Liver (tissue), 9 donors: ENCODE results near the gene DHRS3. TPM values are rescaled to one million over a fixed set of nuclear protein-coding genes. Genes with fewer than 3 reads are reported as not detected.

Experiments
- DNase-seq: peaks from one replicate; pipeline ENCODE4 v3.0.0-alpha.2; 2017; ENCODE audit warnings: low spot score
- H3K27ac ChIP-seq, 2 donors: one replicate each; pipeline ENCODE4 v1.7.0; 2013; ENCODE audit warnings: inconsistent platforms in 2 of 2, low read length in 2 of 2, control low read depth in 1 of 2, low read depth in 1 of 2, mild to moderate bottlenecking in 1 of 2
- H3K27me3 ChIP-seq, 4 donors: one replicate each; pipeline versions ENCODE4 v1.6.1 to v1.7.0; 2013; ENCODE audit warnings: low read length in 3 of 4, inconsistent platforms in 1 of 4, mild to moderate bottlenecking in 1 of 4, moderate library complexity in 1 of 4; ENCODE audit not compliant: control insufficient read depth in 4 of 4, insufficient read depth in 4 of 4
- H3K36me3 ChIP-seq, 4 donors: one replicate each; pipeline versions ENCODE4 v1.6.1 to v1.7.0; 2013; ENCODE audit warnings: low read length in 3 of 4, mild to moderate bottlenecking in 3 of 4, low read depth in 1 of 4, moderate library complexity in 1 of 4; ENCODE audit not compliant: control insufficient read depth in 4 of 4, insufficient read depth in 3 of 4
- H3K4me1 ChIP-seq, 4 donors: one replicate each; pipeline versions ENCODE4 v1.6.1 to v1.7.0; 2013; ENCODE audit warnings: low read length in 3 of 4, mild to moderate bottlenecking in 3 of 4, moderate library complexity in 1 of 4; ENCODE audit not compliant: control insufficient read depth in 4 of 4, insufficient read depth in 4 of 4
- H3K4me3 ChIP-seq, 3 donors: one replicate each; pipeline versions ENCODE4 v1.6.1 to v1.7.0; 2013; ENCODE audit warnings: low read length in 3 of 3, control low read depth in 1 of 3, low read depth in 1 of 3, mild to moderate bottlenecking in 1 of 3
- H3K9ac ChIP-seq, 2 donors: one replicate each; pipeline ENCODE4 v1.7.0; 2013; ENCODE audit warnings: low read length in 2 of 2, mild to moderate bottlenecking in 2 of 2, moderate library complexity in 2 of 2, control low read depth in 1 of 2, low read depth in 1 of 2
- H3K9me3 ChIP-seq, 4 donors: one replicate each; pipeline versions ENCODE4 v1.6.1 to v1.7.0; 2013; ENCODE audit warnings: low read length in 3 of 4; ENCODE audit not compliant: control insufficient read depth in 4 of 4
- EGR1 ChIP-seq, 2 donors: IDR thresholded peaks; 2 replicates each; pipeline ENCODE4 v1.6.1; 2016 to 2018; ENCODE audit warnings: antibody characterized with exemption in 2 of 2, low read depth in 2 of 2
- FOXA2 ChIP-seq: IDR thresholded peaks from 2 replicates; pipeline ENCODE4 v1.6.1; 2016; ENCODE audit warnings: antibody characterized with exemption
- HNF4A ChIP-seq, 2 donors: conservative IDR thresholded peaks; 2 replicates each; pipeline ENCODE4 v1.6.1; 2016; ENCODE audit warnings: antibody characterized with exemption in 2 of 2, mild to moderate bottlenecking in 2 of 2
- NR2F2 ChIP-seq: IDR thresholded peaks from 2 replicates; pipeline ENCODE4 v1.6.1; 2016; ENCODE audit warnings: antibody characterized with exemption
- RAD21 ChIP-seq, 2 donors: IDR thresholded peaks; 2 replicates each; pipeline ENCODE4 v1.6.1; 2016; ENCODE audit warnings: antibody characterized with exemption in 2 of 2, mild to moderate bottlenecking in 2 of 2
- RXRA ChIP-seq, 2 donors: IDR thresholded peaks; 2 replicates each; pipeline ENCODE4 v1.6.1; 2017 to 2018; ENCODE audit warnings: antibody characterized with exemption in 2 of 2, mild to moderate bottlenecking in 1 of 2
- SP1 ChIP-seq: IDR thresholded peaks from 2 replicates; pipeline ENCODE4 v1.6.1; 2018; ENCODE audit warnings: antibody characterized with exemption, mild to moderate bottlenecking
- YY1 ChIP-seq: IDR thresholded peaks from 2 replicates; pipeline ENCODE4 v1.6.1; 2016; ENCODE audit warnings: antibody characterized with exemption, mild to moderate bottlenecking
- ZBTB33 ChIP-seq: IDR thresholded peaks from 2 replicates; pipeline ENCODE4 v1.6.1; 2016; ENCODE audit warnings: antibody characterized with exemption
- WGBS: extraction: QIAGEN DNeasy Blood & Tissue Kit; methylation state at CpG from one replicate; pipeline ENCODE4 v1.1.7; 2013; 5-methylcytosine and 5-hydroxymethylcytosine counted together
- polyA plus RNA-seq, 2 donors: library from polyadenylated mRNA; stranded (reverse) in 1 of 2; unstranded in 1 of 2; fragments of 200-250 nt in 1 of 2; fragments of >200 nt in 1 of 2; fragmentation: Nextera tagmentation in 1 of 2; extraction: Ambion mirVana in 1 of 2; gene quantifications; one replicate each; pipeline versions ENCODE4 v1.2.1 to v1.2.3, GENCODE V29; 2013 to 2015
- total RNA-seq, 2 donors: library from RNA; depleted of rRNA; stranded (reverse); fragments of >200 nt; gene quantifications; one replicate each; pipeline ENCODE4 v1.2.3, GENCODE V29; 2014
- TF ChIP-seq, protein P1 (sequence below): IDR thresholded peaks from 2 replicates; pipeline ENCODE4 v1.6.1; 2016; ENCODE audit warnings: antibody characterized with exemption
- TF ChIP-seq, protein P2 (sequence below): IDR thresholded peaks from 2 replicates; pipeline ENCODE4 v1.6.1; 2016; ENCODE audit warnings: antibody characterized with exemption, mild to moderate bottlenecking
- donor health status: healthy.
- donor health status: healthy.
- donor health status: healthy.
- donor health status: healthy.
- donor health status: healthy.

Gene DHRS3
- total and polyA plus RNA-seq, 4 donors: 62.6 to 185 (median 158) TPM

DNA sequence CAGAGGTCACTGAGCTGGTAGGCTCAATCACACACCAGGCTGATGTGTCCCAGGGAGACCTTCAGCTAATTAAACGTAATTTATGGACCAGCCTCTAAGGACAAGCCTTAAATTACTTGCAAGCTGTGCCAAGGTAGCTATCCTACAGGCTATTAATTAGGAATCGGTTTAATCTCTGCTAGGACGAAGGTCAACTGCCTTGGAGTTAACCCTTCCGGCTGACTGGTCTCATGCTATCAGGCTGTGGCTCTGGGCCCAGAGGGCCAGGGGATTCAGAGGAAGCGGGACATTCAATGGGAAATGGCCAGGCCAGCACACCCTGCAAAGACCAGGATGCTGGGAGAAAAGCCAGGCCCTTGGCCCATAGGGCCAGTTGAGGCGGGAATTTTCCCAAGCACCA, 19.0 kb downstream of the DHRS3 start:
- Histone ChIP-seq H3K36me3 (peaks cover 0 to 4% (median 1%) of the 10 kb centered on the region in 4 donors), H3K4me3 (no peak overlapping the region), H3K4me1 (peaks cover 44 to 92% (median 85%) of the 10 kb centered on the region in 4 donors), H3K27ac (peak overlapping the region; percentile 94 to 96), H3K9me3 (no peaks in the 10 kb centered on the region), H3K9ac (peak overlapping the region; percentile 37 to 40), H3K27me3 (no peaks in the 10 kb centered on the region)
- 34% methylated on average over 6 of the region's 6 CpGs for WGBS
- TF ChIP-seq NR2F2: peak; percentile 26
- TF ChIP-seq FOXA2: no peak
- TF ChIP-seq RXRA (IDR thresholded peaks at IDR 0.05): peak in 1 of 2 donors; percentile 9
- TF ChIP-seq, protein P1, sequence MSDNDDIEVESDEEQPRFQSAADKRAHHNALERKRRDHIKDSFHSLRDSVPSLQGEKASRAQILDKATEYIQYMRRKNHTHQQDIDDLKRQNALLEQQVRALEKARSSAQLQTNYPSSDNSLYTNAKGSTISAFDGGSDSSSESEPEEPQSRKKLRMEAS: no peak
- peak in 1 of 2 donors; percentile 5 for TF ChIP-seq RAD21 (IDR thresholded peaks at IDR 0.05)
- no peak for DNase-seq

- WGBS: 43% methylated on average over 10 of the region's 10 CpGs
- peak overlapping the region; percentile 94 to 96 for H3K27ac ChIP-seq
These were observed 20.2 kb downstream of the DHRS3 start for GRCh38 chr1:12597792-12598191.

More at GRCh38 chr1:12597792-12598191, 20.2 kb downstream of the DHRS3 start:
- TF ChIP-seq NR2F2: no peak
- TF ChIP-seq, protein P1: peak; percentile 76
- TF ChIP-seq RAD21 (IDR thresholded peaks at IDR 0.05): peak in 1 of 2 donors; percentile 46
- TF ChIP-seq EGR1 (IDR thresholded peaks at IDR 0.05; ENCODE audit: low read depth in 2 of 2): no peak
- peak; percentile 68 for TF ChIP-seq SP1
- TF ChIP-seq FOXA2: peak; percentile 21
- TF ChIP-seq HNF4A (conservative IDR thresholded peaks at IDR 0.05): peak; percentile 41 to 42
- TF ChIP-seq, protein P2, sequence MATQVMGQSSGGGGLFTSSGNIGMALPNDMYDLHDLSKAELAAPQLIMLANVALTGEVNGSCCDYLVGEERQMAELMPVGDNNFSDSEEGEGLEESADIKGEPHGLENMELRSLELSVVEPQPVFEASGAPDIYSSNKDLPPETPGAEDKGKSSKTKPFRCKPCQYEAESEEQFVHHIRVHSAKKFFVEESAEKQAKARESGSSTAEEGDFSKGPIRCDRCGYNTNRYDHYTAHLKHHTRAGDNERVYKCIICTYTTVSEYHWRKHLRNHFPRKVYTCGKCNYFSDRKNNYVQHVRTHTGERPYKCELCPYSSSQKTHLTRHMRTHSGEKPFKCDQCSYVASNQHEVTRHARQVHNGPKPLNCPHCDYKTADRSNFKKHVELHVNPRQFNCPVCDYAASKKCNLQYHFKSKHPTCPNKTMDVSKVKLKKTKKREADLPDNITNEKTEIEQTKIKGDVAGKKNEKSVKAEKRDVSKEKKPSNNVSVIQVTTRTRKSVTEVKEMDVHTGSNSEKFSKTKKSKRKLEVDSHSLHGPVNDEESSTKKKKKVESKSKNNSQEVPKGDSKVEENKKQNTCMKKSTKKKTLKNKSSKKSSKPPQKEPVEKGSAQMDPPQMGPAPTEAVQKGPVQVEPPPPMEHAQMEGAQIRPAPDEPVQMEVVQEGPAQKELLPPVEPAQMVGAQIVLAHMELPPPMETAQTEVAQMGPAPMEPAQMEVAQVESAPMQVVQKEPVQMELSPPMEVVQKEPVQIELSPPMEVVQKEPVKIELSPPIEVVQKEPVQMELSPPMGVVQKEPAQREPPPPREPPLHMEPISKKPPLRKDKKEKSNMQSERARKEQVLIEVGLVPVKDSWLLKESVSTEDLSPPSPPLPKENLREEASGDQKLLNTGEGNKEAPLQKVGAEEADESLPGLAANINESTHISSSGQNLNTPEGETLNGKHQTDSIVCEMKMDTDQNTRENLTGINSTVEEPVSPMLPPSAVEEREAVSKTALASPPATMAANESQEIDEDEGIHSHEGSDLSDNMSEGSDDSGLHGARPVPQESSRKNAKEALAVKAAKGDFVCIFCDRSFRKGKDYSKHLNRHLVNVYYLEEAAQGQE: no peak
- TF ChIP-seq ZBTB33: peak; percentile 9
- peak; percentile 32 for TF ChIP-seq YY1
- peak; percentile 70 to 72 for TF ChIP-seq RXRA (IDR thresholded peaks at IDR 0.05)
- Histone ChIP-seq H3K9me3 (no peaks in the 10 kb centered on the region), H3K36me3 (no peaks in the 10 kb centered on the region), H3K9ac (no peak overlapping the region), H3K4me1 (peaks cover 34 to 91% (median 82%) of the 10 kb centered on the region in 4 donors), H3K27me3 (no peaks in the 10 kb centered on the region), H3K4me3 (no peak overlapping the region)
- no peak for DNase-seq
